Activated gamma-delta T cell treated with anti-CD3 and anti-CD28 coated beads, Interleukin-2, amount 50 U/mL, for 16 hours (primary cell): ENCODE results near the gene CISD3.

Experiments used
- DNase-seq: peaks from one replicate; pipeline ENCODE4 v3.0.0-alpha.2; 2020; ENCODE audit warnings: low read depth

CISD3 gene

GRCh38 chr17:38779965-38780752, 50.0 kb downstream of the CISD3 start:
- DNase-seq: no peak

- DNase-seq: no peak
Observed at GRCh38 chr17:38783227-38783626, 53.1 kb downstream of the CISD3 start.
